ENCODE results near the gene KIAA1328. TPM values are rescaled to one million over a fixed set of nuclear protein-coding genes. Genes with fewer than 3 reads are reported as not detected.

KIAA1328 gene
- total RNA-seq, 1 experiment from 2014 or later = 6.2 TPM

GRCh38 chr18:37019157-37019827 lies 190.4 kb downstream of the KIAA1328 start:
- H3K4me1 ChIP-seq (ENCODE audit: control insufficient read depth, insufficient read depth, low read length) = no peaks in the 10 kb centered on the region
- H3K27ac ChIP-seq (ENCODE audit: low read length) = no peak overlapping the region
- intact Hi-C loops (cut with micrococcal nuclease; ENCODE audit: unreplicated experiment) = no loop called here
- no peaks in the 10 kb centered on the region for H3K36me3 ChIP-seq (ENCODE audit: control insufficient read depth, insufficient read depth, low read length)
- BruUV-seq (replicated peaks) = no TSS peak
- H3K4me3 ChIP-seq (ENCODE audit: low read depth in 2 of 2, low read length in 2 of 2) = no peak overlapping the region
- ATAC-seq (no peak), DNase-seq (ENCODE audit: low read depth, low spot score) (no peak)
- in situ Hi-C loops (cut with HindIII; ENCODE audit: low pct_unique_long_range_greater_than_20kb, low sequenced_read_pairs) = no loop called here
- H3K9me3 ChIP-seq (ENCODE audit: control insufficient read depth, insufficient read depth, low read depth, low read length) = no peaks in the 10 kb centered on the region
- ChIA-PET CTCF (no interaction called here), POLR2A (no interaction called here)
- no peaks in the 10 kb centered on the region for H3K27me3 ChIP-seq (ENCODE audit: control insufficient read depth, insufficient read depth, low read length)
- no peak for TF ChIP-seq POLR2AphosphoS5 (IDR thresholded peaks at IDR 0.05; ENCODE audit: low read depth, low read length)
- no peak for TF ChIP-seq SIN3A (IDR thresholded peaks at IDR 0.05; ENCODE audit: borderline replicate concordance, insufficient read depth, low read depth, low read length)
- TF ChIP-seq, protein P1, sequence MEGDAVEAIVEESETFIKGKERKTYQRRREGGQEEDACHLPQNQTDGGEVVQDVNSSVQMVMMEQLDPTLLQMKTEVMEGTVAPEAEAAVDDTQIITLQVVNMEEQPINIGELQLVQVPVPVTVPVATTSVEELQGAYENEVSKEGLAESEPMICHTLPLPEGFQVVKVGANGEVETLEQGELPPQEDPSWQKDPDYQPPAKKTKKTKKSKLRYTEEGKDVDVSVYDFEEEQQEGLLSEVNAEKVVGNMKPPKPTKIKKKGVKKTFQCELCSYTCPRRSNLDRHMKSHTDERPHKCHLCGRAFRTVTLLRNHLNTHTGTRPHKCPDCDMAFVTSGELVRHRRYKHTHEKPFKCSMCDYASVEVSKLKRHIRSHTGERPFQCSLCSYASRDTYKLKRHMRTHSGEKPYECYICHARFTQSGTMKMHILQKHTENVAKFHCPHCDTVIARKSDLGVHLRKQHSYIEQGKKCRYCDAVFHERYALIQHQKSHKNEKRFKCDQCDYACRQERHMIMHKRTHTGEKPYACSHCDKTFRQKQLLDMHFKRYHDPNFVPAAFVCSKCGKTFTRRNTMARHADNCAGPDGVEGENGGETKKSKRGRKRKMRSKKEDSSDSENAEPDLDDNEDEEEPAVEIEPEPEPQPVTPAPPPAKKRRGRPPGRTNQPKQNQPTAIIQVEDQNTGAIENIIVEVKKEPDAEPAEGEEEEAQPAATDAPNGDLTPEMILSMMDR (IDR thresholded peaks at IDR 0.05) = peak; percentile 50

- ChIA-PET POLR2A (no interaction called here), CTCF (no interaction called here)
- H3K4me1 ChIP-seq (ENCODE audit: control insufficient read depth, insufficient read depth, low read length) = no peaks in the 10 kb centered on the region
- intact Hi-C loops (cut with micrococcal nuclease; ENCODE audit: unreplicated experiment) = no loop called here
- DNase-seq (ENCODE audit: low read depth, low spot score) = no peak
- BruUV-seq (replicated peaks) = no TSS peak
- H3K36me3 ChIP-seq (ENCODE audit: control insufficient read depth, insufficient read depth, low read length) = no peaks in the 10 kb centered on the region
- in situ Hi-C loops (cut with HindIII; ENCODE audit: low pct_unique_long_range_greater_than_20kb, low sequenced_read_pairs) = no loop called here
- H3K4me3 ChIP-seq (ENCODE audit: low read depth in 2 of 2, low read length in 2 of 2) = no peak overlapping the region
- no peaks in the 10 kb centered on the region for H3K27me3 ChIP-seq (ENCODE audit: control insufficient read depth, insufficient read depth, low read length)
- ATAC-seq = no peak
- no peak overlapping the region for H3K27ac ChIP-seq (ENCODE audit: low read length)
- TF ChIP-seq, protein P2, sequence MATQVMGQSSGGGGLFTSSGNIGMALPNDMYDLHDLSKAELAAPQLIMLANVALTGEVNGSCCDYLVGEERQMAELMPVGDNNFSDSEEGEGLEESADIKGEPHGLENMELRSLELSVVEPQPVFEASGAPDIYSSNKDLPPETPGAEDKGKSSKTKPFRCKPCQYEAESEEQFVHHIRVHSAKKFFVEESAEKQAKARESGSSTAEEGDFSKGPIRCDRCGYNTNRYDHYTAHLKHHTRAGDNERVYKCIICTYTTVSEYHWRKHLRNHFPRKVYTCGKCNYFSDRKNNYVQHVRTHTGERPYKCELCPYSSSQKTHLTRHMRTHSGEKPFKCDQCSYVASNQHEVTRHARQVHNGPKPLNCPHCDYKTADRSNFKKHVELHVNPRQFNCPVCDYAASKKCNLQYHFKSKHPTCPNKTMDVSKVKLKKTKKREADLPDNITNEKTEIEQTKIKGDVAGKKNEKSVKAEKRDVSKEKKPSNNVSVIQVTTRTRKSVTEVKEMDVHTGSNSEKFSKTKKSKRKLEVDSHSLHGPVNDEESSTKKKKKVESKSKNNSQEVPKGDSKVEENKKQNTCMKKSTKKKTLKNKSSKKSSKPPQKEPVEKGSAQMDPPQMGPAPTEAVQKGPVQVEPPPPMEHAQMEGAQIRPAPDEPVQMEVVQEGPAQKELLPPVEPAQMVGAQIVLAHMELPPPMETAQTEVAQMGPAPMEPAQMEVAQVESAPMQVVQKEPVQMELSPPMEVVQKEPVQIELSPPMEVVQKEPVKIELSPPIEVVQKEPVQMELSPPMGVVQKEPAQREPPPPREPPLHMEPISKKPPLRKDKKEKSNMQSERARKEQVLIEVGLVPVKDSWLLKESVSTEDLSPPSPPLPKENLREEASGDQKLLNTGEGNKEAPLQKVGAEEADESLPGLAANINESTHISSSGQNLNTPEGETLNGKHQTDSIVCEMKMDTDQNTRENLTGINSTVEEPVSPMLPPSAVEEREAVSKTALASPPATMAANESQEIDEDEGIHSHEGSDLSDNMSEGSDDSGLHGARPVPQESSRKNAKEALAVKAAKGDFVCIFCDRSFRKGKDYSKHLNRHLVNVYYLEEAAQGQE (IDR thresholded peaks at IDR 0.05; ENCODE audit: insufficient read depth in 1 of 2, low read depth in 2 of 2, low read length in 1 of 2) = no peak
- TF ChIP-seq SIN3A (IDR thresholded peaks at IDR 0.05; ENCODE audit: borderline replicate concordance, insufficient read depth, low read depth, low read length) = no peak
- no peaks in the 10 kb centered on the region for H3K9me3 ChIP-seq (ENCODE audit: control insufficient read depth, insufficient read depth, low read depth, low read length)
These were observed 204.5 kb downstream of the KIAA1328 start for GRCh38 chr18:37033419-37033818.

GRCh38 chr18:37042381-37042780 lies 213.5 kb downstream of the KIAA1328 start:
- DNase-seq (ENCODE audit: low read depth, low spot score) (no peak), ATAC-seq (no peak)
- POLR2A ChIA-PET = no interaction called here
- Histone ChIP-seq H3K4me1 (ENCODE audit: control insufficient read depth, insufficient read depth, low read length) (no peaks in the 10 kb centered on the region), H3K36me3 (ENCODE audit: control insufficient read depth, insufficient read depth, low read length) (no peaks in the 10 kb centered on the region), H3K27ac (ENCODE audit: low read length) (no peak overlapping the region), H3K9me3 (ENCODE audit: control insufficient read depth, insufficient read depth, low read depth, low read length) (peaks cover 7% of the 10 kb centered on the region; the same call in 1 of the 2 replicates), H3K4me3 (ENCODE audit: low read depth in 2 of 2, low read length in 2 of 2) (no peak overlapping the region), H3K27me3 (ENCODE audit: control insufficient read depth, insufficient read depth, low read length) (no peaks in the 10 kb centered on the region)
- TF ChIP-seq, protein P1 (IDR thresholded peaks at IDR 0.05) = no peak
- no peak for TF ChIP-seq SIN3A (IDR thresholded peaks at IDR 0.05; ENCODE audit: borderline replicate concordance, insufficient read depth, low read depth, low read length)
- TF ChIP-seq POLR2AphosphoS5 (IDR thresholded peaks at IDR 0.05; ENCODE audit: low read depth, low read length) = no peak
- TF ChIP-seq, protein P2 (IDR thresholded peaks at IDR 0.05; ENCODE audit: insufficient read depth in 1 of 2, low read depth in 2 of 2, low read length in 1 of 2) = no peak
- TF ChIP-seq TCF7L2 (IDR thresholded peaks at IDR 0.05; ENCODE audit: low read depth, low read length) = no peak
- BruUV-seq (replicated peaks) = no TSS peak
- intact Hi-C loops (cut with micrococcal nuclease; ENCODE audit: unreplicated experiment) (no loop called here), in situ Hi-C loops (cut with HindIII; ENCODE audit: low pct_unique_long_range_greater_than_20kb, low sequenced_read_pairs) (no loop called here)
- CTCF ChIA-PET = no interaction called here
